ENCODE data around the gene C5orf47. TPM values are rescaled to one million over a fixed set of nuclear protein-coding genes. Genes with fewer than 3 reads are reported as not detected.
"Not testable (repeated sequence)": the region's sequence is repeated elsewhere in the genome, so short reads cannot be mapped to it uniquely, and the experiment has no call there.

C5orf47 gene
- total RNA-seq, 2 experiments from 2014 or later = not detected

GRCh38 chr5:174010365-174010764 is 21.4 kb downstream of the C5orf47 start:
- CTCF ChIA-PET = no interaction called here
- peaks cover 7% of the 10 kb centered on the region for H3K27me3 Mint-ChIP-seq (ENCODE audit: low read depth)
- ATAC-seq = no peak

GRCh38 chr5:174011441-174011840 is 22.5 kb downstream of the C5orf47 start:
- Mint-ChIP-seq H3K9me3 (ENCODE audit: insufficient read depth) (no peaks in the 10 kb centered on the region), H3K27me3 (ENCODE audit: low read depth) (peaks cover 2% of the 10 kb centered on the region), H3K36me3 (ENCODE audit: low read depth) (no peaks in the 10 kb centered on the region), H3K27ac (no peak overlapping the region), H3K4me3 (no peak overlapping the region), H3K4me1 (ENCODE audit: low read depth) (no peaks in the 10 kb centered on the region)
- ChIA-PET POLR2A (no interaction called here), CTCF (no interaction called here)
- no peak for DNase-seq
- ATAC-seq = no peak

More at GRCh38 chr5:174010365-174010764, 21.4 kb downstream of the C5orf47 start:
- Mint-ChIP-seq H3K27ac (no peak overlapping the region), H3K4me1 (ENCODE audit: low read depth) (no peaks in the 10 kb centered on the region), H3K36me3 (ENCODE audit: low read depth) (no peaks in the 10 kb centered on the region), H3K9me3 (ENCODE audit: insufficient read depth) (no peaks in the 10 kb centered on the region), H3K4me3 (no peak overlapping the region)
- POLR2A ChIA-PET = no interaction called here
- no peak for DNase-seq

- H3K27ac Mint-ChIP-seq; H3K36me3 Mint-ChIP-seq (ENCODE audit: low read depth); H3K4me3 Mint-ChIP-seq; H3K4me1 Mint-ChIP-seq (ENCODE audit: low read depth); ATAC-seq; CTCF ChIA-PET; H3K9me3 Mint-ChIP-seq (ENCODE audit: insufficient read depth); POLR2A ChIA-PET: not testable (repeated sequence)
- DNase-seq = peak; percentile 28
- H3K27me3 Mint-ChIP-seq (ENCODE audit: low read depth) = peaks cover 14% of the 10 kb centered on the region
Observed at GRCh38 chr5:174020069-174020927, 31.3 kb downstream of the C5orf47 start.

- no peak for ATAC-seq
- no peaks in the 10 kb centered on the region for H3K4me1 Mint-ChIP-seq (ENCODE audit: low read depth)
- DNase-seq = no peak
- CTCF ChIA-PET = no interaction called here
- no peak overlapping the region for H3K27ac Mint-ChIP-seq
- H3K27me3 Mint-ChIP-seq (ENCODE audit: low read depth) = peaks cover 14% of the 10 kb centered on the region
- no peak overlapping the region for H3K4me3 Mint-ChIP-seq
- POLR2A ChIA-PET = no interaction called here
- no peaks in the 10 kb centered on the region for H3K36me3 Mint-ChIP-seq (ENCODE audit: low read depth)
- no peaks in the 10 kb centered on the region for H3K9me3 Mint-ChIP-seq (ENCODE audit: insufficient read depth)
Observed at GRCh38 chr5:174020928-174021304, 31.9 kb downstream of the C5orf47 start.

GRCh38 chr5:174022384-174023095 is 33.6 kb downstream of the C5orf47 start:
- ChIA-PET POLR2A (no interaction called here), CTCF (no interaction called here)
- no peaks in the 10 kb centered on the region for H3K9me3 Mint-ChIP-seq (ENCODE audit: insufficient read depth)
- no peaks in the 10 kb centered on the region for H3K36me3 Mint-ChIP-seq (ENCODE audit: low read depth)
- H3K27me3 Mint-ChIP-seq (ENCODE audit: low read depth) = peaks cover 14% of the 10 kb centered on the region
- DNase-seq (no peak), ATAC-seq (no peak)
- no peaks in the 10 kb centered on the region for H3K4me1 Mint-ChIP-seq (ENCODE audit: low read depth)
- no peak overlapping the region for H3K27ac Mint-ChIP-seq
- no peak overlapping the region for H3K4me3 Mint-ChIP-seq

- no peaks in the 10 kb centered on the region for H3K36me3 Mint-ChIP-seq (ENCODE audit: low read depth)
- DNase-seq = no peak
- ChIA-PET POLR2A (no interaction called here), CTCF (no interaction called here)
- no peak for ATAC-seq
- H3K27ac Mint-ChIP-seq = no peak overlapping the region
- H3K4me3 Mint-ChIP-seq = no peak overlapping the region
- H3K4me1 Mint-ChIP-seq (ENCODE audit: low read depth) = no peaks in the 10 kb centered on the region
- no peaks in the 10 kb centered on the region for H3K27me3 Mint-ChIP-seq (ENCODE audit: low read depth)
- H3K9me3 Mint-ChIP-seq (ENCODE audit: insufficient read depth) = peaks cover 4% of the 10 kb centered on the region
Observed at GRCh38 chr5:174030286-174030685, 41.3 kb downstream of the C5orf47 start.

- Mint-ChIP-seq H3K27ac (no peak overlapping the region), H3K4me1 (ENCODE audit: low read depth) (no peaks in the 10 kb centered on the region), H3K4me3 (no peak overlapping the region), H3K9me3 (ENCODE audit: insufficient read depth) (no peaks in the 10 kb centered on the region), H3K36me3 (ENCODE audit: low read depth) (no peaks in the 10 kb centered on the region), H3K27me3 (ENCODE audit: low read depth) (peaks cover 7% of the 10 kb centered on the region)
- DNase-seq (no peak), ATAC-seq (no peak)
- ChIA-PET POLR2A (no interaction called here), CTCF (interaction anchor here (1.8 kb wide), 1 partner anchor 11 kb away, joined by 4 read pairs; no protein-coding TSS in a partner anchor)
Observed at GRCh38 chr5:174044466-174045254, 55.7 kb downstream of the C5orf47 start.

- no peaks in the 10 kb centered on the region for H3K4me1 Mint-ChIP-seq (ENCODE audit: low read depth)
- CTCF ChIA-PET = interaction anchor here (1.8 kb wide), 1 partner anchor 11 kb away, joined by 4 read pairs; no protein-coding TSS in a partner anchor
- H3K36me3 Mint-ChIP-seq (ENCODE audit: low read depth) = no peaks in the 10 kb centered on the region
- DNase-seq (peak; percentile 60), ATAC-seq (peak; percentile 61)
- no peak within 1 kb of the TSS for H3K4me3 Mint-ChIP-seq
- no peak within 1 kb of the TSS for H3K27ac Mint-ChIP-seq
- POLR2A ChIA-PET = no interaction called here
- H3K27me3 Mint-ChIP-seq (ENCODE audit: low read depth) = peaks cover 7% of the 10 kb centered on the region
- H3K9me3 Mint-ChIP-seq (ENCODE audit: insufficient read depth) = no peaks in the 10 kb centered on the region
Observed at GRCh38 chr5:174045470-174046025, 56.6 kb downstream of the C5orf47 start, which contains the start of gene NSG2. Gene NSG2, plus strand, starts transcription at chr5:174045706. Its CDS starts 1,050 bp downstream, at chr5:174046756.

GRCh38 chr5:174046558-174046957 is 57.6 kb downstream of the C5orf47 start:
- ATAC-seq = no peak
- ChIA-PET CTCF (no interaction called here), POLR2A (no interaction called here)
- DNase-seq = no peak
- Mint-ChIP-seq H3K9me3 (ENCODE audit: insufficient read depth) (no peaks in the 10 kb centered on the region), H3K4me1 (ENCODE audit: low read depth) (no peaks in the 10 kb centered on the region), H3K27me3 (ENCODE audit: low read depth) (peaks cover 7% of the 10 kb centered on the region), H3K27ac (no peak overlapping the region), H3K4me3 (no peak overlapping the region), H3K36me3 (ENCODE audit: low read depth) (no peaks in the 10 kb centered on the region)

- peaks cover 7% of the 10 kb centered on the region for H3K27me3 Mint-ChIP-seq (ENCODE audit: low read depth)
- CTCF ChIA-PET = no interaction called here
- no peaks in the 10 kb centered on the region for H3K36me3 Mint-ChIP-seq (ENCODE audit: low read depth)
- H3K4me1 Mint-ChIP-seq (ENCODE audit: low read depth) = no peaks in the 10 kb centered on the region
- ATAC-seq = no peak
- DNase-seq = no peak
- no peaks in the 10 kb centered on the region for H3K9me3 Mint-ChIP-seq (ENCODE audit: insufficient read depth)
- no peak overlapping the region for H3K27ac Mint-ChIP-seq
- no peak overlapping the region for H3K4me3 Mint-ChIP-seq
- POLR2A ChIA-PET = no interaction called here
Observed at GRCh38 chr5:174047472-174048099, 58.6 kb downstream of the C5orf47 start.

- ATAC-seq (no peak), DNase-seq (no peak)
- no peak overlapping the region for H3K4me3 Mint-ChIP-seq
- no peaks in the 10 kb centered on the region for H3K9me3 Mint-ChIP-seq (ENCODE audit: insufficient read depth)
- no peaks in the 10 kb centered on the region for H3K27me3 Mint-ChIP-seq (ENCODE audit: low read depth)
- CTCF ChIA-PET = no interaction called here
- no peaks in the 10 kb centered on the region for H3K4me1 Mint-ChIP-seq (ENCODE audit: low read depth)
- no peaks in the 10 kb centered on the region for H3K36me3 Mint-ChIP-seq (ENCODE audit: low read depth)
- H3K27ac Mint-ChIP-seq = no peak overlapping the region
- POLR2A ChIA-PET = no interaction called here
Observed at GRCh38 chr5:174052636-174053035, 63.7 kb downstream of the C5orf47 start.
